Osteoblast (primary cell): ENCODE measurements around the gene KCNQ5. TPM values are rescaled to one million over a fixed set of nuclear protein-coding genes. Genes with fewer than 3 reads are reported as not detected.

Source experiments
- DNase-seq: peaks from one replicate; pipeline ENCODE4 v3.0.0; 2011; ENCODE audit warnings: low spot score, mixed read lengths; ENCODE audit not compliant: insufficient read length; ENCODE audit errors: missing footprints
- H2AFZ ChIP-seq: 2 replicates; pipeline ENCODE4 v1.6.0; 2011; ENCODE audit warnings: mild to moderate bottlenecking, low read length
- H3K27ac ChIP-seq: 2 replicates; pipeline ENCODE4 v1.5.1; 2011; ENCODE audit warnings: mild to moderate bottlenecking, low read depth, low read length, moderate library complexity
- H3K27me3 ChIP-seq: 2 replicates; pipeline ENCODE4 v1.6.0; 2012; ENCODE audit warnings: mild to moderate bottlenecking, control low read depth, inconsistent platforms, low read length, moderate library complexity; ENCODE audit not compliant: insufficient read depth
- H3K36me3 ChIP-seq: 2 replicates; pipeline ENCODE4 v1.5.1; 2011; ENCODE audit warnings: mild to moderate bottlenecking, low read length, control low read depth, moderate library complexity; ENCODE audit not compliant: insufficient read depth
- H3K4me1 ChIP-seq: 2 replicates; pipeline ENCODE4 v1.5.1; 2011; ENCODE audit warnings: mild to moderate bottlenecking, low read length, control low read depth, moderate library complexity; ENCODE audit not compliant: insufficient read depth
- H3K4me2 ChIP-seq: 2 replicates; pipeline ENCODE4 v1.6.0; 2011; ENCODE audit warnings: mild to moderate bottlenecking, low read length; ENCODE audit not compliant: insufficient read depth
- H3K4me3 ChIP-seq: fragments of 200-600 bp; sonication (generic); 3 replicates; pipeline ENCODE4 v1.5.1; 2012; ENCODE audit warnings: mild to moderate bottlenecking, low read length, inconsistent platforms; ENCODE audit not compliant: insufficient read depth
- H3K79me2 ChIP-seq: 2 replicates; pipeline ENCODE4 v1.6.0; 2012; ENCODE audit warnings: mild to moderate bottlenecking, low read length, control low read depth, inconsistent platforms; ENCODE audit not compliant: insufficient read depth
- H3K9me3 ChIP-seq: 2 replicates; pipeline ENCODE4 v1.5.1; 2011; ENCODE audit warnings: low read depth, low read length, control low read depth
- H4K20me1 ChIP-seq: 2 replicates; pipeline ENCODE4 v1.6.0; 2012; ENCODE audit warnings: mild to moderate bottlenecking, low read length, control low read depth; ENCODE audit not compliant: insufficient read depth
- CTCF ChIP-seq: IDR thresholded peaks from 2 replicates; pipeline ENCODE4 v1.5.1; 2011; ENCODE audit warnings: mild to moderate bottlenecking, low read depth, low read length, moderate library complexity; ENCODE audit errors: extremely low read depth
- total RNA-seq: library from RNA; depleted of rRNA; stranded (reverse); fragments of >200 nt; gene quantifications from 2 replicates; pipeline ENCODE4 v1.2.3, GENCODE V29; 2012

Gene KCNQ5
- total RNA-seq, 1 donor: 4.0 TPM

GRCh38 chr6:73123632-73124329 is 501.9 kb downstream of the KCNQ5 start:
- Histone ChIP-seq H4K20me1 (no peaks in the 10 kb centered on the region), H3K4me3 (no peak overlapping the region), H3K79me2 (no peaks in the 10 kb centered on the region), H2AFZ (no peak overlapping the region), H3K27ac (no peak overlapping the region), H3K4me1 (no peaks in the 10 kb centered on the region), H3K36me3 (no peaks in the 10 kb centered on the region), H3K9me3 (no peaks in the 10 kb centered on the region), H3K27me3 (no peaks in the 10 kb centered on the region), H3K4me2 (no peak overlapping the region)
- TF ChIP-seq CTCF: no peak
- no peak for DNase-seq

GRCh38 chr6:73129653-73130443 is 508.0 kb downstream of the KCNQ5 start:
- Histone ChIP-seq H3K4me3 (peak overlapping the region; percentile 51), H3K9me3 (no peaks in the 10 kb centered on the region), H3K4me2 (peak overlapping the region; percentile 73), H3K4me1 (peaks cover 3% of the 10 kb centered on the region), H4K20me1 (no peaks in the 10 kb centered on the region), H3K27ac (no peak overlapping the region), H3K36me3 (no peaks in the 10 kb centered on the region), H3K27me3 (no peaks in the 10 kb centered on the region), H3K79me2 (no peaks in the 10 kb centered on the region), H2AFZ (peak overlapping the region; percentile 44)
- DNase-seq: peak; percentile 80
- peak; percentile 99 for TF ChIP-seq CTCF

- DNase-seq: no peak
- no peak overlapping the region for H2AFZ ChIP-seq
Observed at GRCh38 chr6:73131706-73132105, 509.8 kb downstream of the KCNQ5 start.

More at GRCh38 chr6:73131706-73132105, 509.8 kb downstream of the KCNQ5 start:
- no peaks in the 10 kb centered on the region for H3K27me3 ChIP-seq
- H3K27ac ChIP-seq: no peak overlapping the region
- peaks cover 3% of the 10 kb centered on the region for H3K4me1 ChIP-seq
- H3K36me3 ChIP-seq: no peaks in the 10 kb centered on the region
- H3K4me3 ChIP-seq: no peak overlapping the region
- no peak overlapping the region for H3K4me2 ChIP-seq
- TF ChIP-seq CTCF: no peak
- H3K79me2 ChIP-seq: no peaks in the 10 kb centered on the region
- H4K20me1 ChIP-seq: no peaks in the 10 kb centered on the region
- no peaks in the 10 kb centered on the region for H3K9me3 ChIP-seq
